K562 (cell line): ENCODE data around the gene FCHSD1. TPM values are rescaled to one million over a fixed set of nuclear protein-coding genes. Genes with fewer than 3 reads are reported as not detected.

Experiments
- BCOR ChIP-seq: fragments of 450-650 bp; IDR thresholded peaks from 2 replicates; pipeline ENCODE4 v1.6.1; 2016
- POLR2G ChIP-seq: fragments of 200-400 bp; formaldehyde crosslinking; IDR thresholded peaks from 2 replicates; pipeline ENCODE4 v1.6.1; 2017; ENCODE audit warnings: low read depth, mild to moderate bottlenecking, antibody characterized with exemption, low read length, moderate library complexity
- RB1 ChIP-seq: fragments of 450-650 bp; IDR thresholded peaks from 2 replicates; pipeline ENCODE4 v1.6.1; 2017; ENCODE audit warnings: low read depth, mild to moderate bottlenecking
- RCOR1 ChIP-seq, 2 experiments: IDR thresholded peaks; 2 replicates each; pipeline ENCODE4 v1.6.1; 2012; ENCODE audit warnings: low read depth in 2 of 2, low read length in 2 of 2, borderline replicate concordance in 1 of 2, improper control_type of control experiment in 1 of 2
- SP1 ChIP-seq: sonication (generic); formaldehyde crosslinking; IDR thresholded peaks from 2 replicates; pipeline ENCODE4 v1.8.1; 2022; ENCODE audit warnings: mild to moderate bottlenecking, missing genetic modification reagents
- polyA plus RNA-seq, 8 experiments: library from polyadenylated mRNA; depleted of rRNA in 4 of 8; stranded (reverse) in 5 of 8; unstranded in 3 of 8; fragments of >200 nt; fragmentation: Nextera tagmentation in 2 of 8; fragmentation: Illumina TruSeq in 1 of 8; extraction: Ambion mirVana in 2 of 8; extraction: Trizol in 1 of 8; gene quantifications; 2 replicates each; pipeline versions ENCODE4 v1.2.1 to v1.2.3, GENCODE V29; 2011 to 2014; ENCODE audit warnings: inconsistent platforms in 1 of 8, missing spikeins in 1 of 8
- total RNA-seq, 7 experiments: library from RNA; depleted of rRNA in 6 of 7; stranded (reverse); fragments of >200 nt in 6 of 7; fragmentation: Illumina TruSeq in 2 of 7; extraction: Trizol in 2 of 7; gene quantifications; 2 replicates each; pipeline versions ENCODE4 v1.2.1 to v1.2.3, GENCODE V29; 2011 to 2021; ENCODE audit warnings: low replicate concordance in 1 of 7
- TF ChIP-seq, protein P1 (sequence below): sonication (generic); formaldehyde crosslinking; IDR thresholded peaks from 2 replicates; pipeline ENCODE4 v1.8.1; 2023; ENCODE audit warnings: missing genetic modification reagents, mild to moderate bottlenecking, borderline replicate concordance
- TF ChIP-seq, protein P2 (sequence below), 2 experiments: fragments of 150-350 bp in 1 of 2; IDR thresholded peaks; 2 replicates each; pipeline ENCODE4 v1.6.1; 2012 to 2016; ENCODE audit warnings: low read depth in 2 of 2, low read length in 2 of 2, mild to moderate bottlenecking in 1 of 2, moderate library complexity in 1 of 2
- TF ChIP-seq, protein P3 (sequence below): sonication (generic); formaldehyde crosslinking; IDR thresholded peaks from 2 replicates; pipeline ENCODE4 v1.9.0; 2022; ENCODE audit warnings: mild to moderate bottlenecking, missing genetic modification reagents

Gene FCHSD1
- total and polyA plus RNA-seq, 9 of the 15 experiments (the other 6 are each of a cell fraction or from before 2014, with no cell fraction given) = 0.35 to 37.5 (median 13.6) TPM

DNA sequence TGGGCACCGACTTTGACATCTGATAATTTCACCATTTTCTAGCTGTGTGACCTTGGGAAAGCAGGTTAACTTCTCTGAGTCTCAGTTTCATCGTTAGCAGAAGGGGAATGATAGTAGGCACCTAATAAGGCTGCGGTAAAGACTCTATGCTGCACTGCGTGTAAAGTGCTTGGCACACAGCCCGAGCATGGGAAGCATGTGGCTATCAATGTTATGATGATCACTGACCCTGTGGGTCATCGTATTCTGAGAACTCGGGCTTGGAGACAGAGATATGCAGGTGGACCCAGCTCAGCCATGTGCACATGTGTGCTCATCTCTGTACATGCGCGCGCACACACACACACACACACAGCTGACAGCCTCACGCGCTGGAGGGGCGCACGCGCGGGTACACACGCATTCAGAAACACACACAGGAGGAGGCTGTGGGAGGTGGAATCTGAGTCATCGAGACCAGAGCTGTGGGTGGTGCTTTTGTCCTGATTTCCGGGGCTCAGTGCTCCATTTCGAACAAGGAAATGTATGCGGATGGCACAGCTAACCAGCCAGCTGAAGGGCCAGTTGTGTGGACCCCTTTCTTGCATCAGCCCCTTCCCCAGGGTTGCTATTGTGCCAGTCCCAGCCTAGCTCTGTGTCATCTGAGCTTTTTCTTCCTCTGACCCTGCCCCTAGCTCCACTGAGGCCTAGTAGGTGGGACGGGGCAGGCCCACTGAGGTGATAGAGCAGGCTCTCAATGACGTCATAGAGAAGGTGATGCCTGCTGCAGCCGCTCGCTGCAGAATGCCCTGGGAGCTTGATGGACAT lies 41.9 kb upstream of the FCHSD1 start (continued):
- TF ChIP-seq, protein P1, sequence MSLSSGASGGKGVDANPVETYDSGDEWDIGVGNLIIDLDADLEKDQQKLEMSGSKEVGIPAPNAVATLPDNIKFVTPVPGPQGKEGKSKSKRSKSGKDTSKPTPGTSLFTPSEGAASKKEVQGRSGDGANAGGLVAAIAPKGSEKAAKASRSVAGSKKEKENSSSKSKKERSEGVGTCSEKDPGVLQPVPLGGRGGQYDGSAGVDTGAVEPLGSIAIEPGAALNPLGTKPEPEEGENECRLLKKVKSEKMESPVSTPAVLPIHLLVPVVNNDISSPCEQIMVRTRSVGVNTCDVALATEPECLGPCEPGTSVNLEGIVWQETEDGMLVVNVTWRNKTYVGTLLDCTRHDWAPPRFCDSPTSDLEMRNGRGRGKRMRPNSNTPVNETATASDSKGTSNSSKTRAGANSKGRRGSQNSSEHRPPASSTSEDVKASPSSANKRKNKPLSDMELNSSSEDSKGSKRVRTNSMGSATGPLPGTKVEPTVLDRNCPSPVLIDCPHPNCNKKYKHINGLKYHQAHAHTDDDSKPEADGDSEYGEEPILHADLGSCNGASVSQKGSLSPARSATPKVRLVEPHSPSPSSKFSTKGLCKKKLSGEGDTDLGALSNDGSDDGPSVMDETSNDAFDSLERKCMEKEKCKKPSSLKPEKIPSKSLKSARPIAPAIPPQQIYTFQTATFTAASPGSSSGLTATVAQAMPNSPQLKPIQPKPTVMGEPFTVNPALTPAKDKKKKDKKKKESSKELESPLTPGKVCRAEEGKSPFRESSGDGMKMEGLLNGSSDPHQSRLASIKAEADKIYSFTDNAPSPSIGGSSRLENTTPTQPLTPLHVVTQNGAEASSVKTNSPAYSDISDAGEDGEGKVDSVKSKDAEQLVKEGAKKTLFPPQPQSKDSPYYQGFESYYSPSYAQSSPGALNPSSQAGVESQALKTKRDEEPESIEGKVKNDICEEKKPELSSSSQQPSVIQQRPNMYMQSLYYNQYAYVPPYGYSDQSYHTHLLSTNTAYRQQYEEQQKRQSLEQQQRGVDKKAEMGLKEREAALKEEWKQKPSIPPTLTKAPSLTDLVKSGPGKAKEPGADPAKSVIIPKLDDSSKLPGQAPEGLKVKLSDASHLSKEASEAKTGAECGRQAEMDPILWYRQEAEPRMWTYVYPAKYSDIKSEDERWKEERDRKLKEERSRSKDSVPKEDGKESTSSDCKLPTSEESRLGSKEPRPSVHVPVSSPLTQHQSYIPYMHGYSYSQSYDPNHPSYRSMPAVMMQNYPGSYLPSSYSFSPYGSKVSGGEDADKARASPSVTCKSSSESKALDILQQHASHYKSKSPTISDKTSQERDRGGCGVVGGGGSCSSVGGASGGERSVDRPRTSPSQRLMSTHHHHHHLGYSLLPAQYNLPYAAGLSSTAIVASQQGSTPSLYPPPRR = 0 out of 2 replicates have a peak, but pooled peaks have one; percentile 64
- TF ChIP-seq, protein P2, sequence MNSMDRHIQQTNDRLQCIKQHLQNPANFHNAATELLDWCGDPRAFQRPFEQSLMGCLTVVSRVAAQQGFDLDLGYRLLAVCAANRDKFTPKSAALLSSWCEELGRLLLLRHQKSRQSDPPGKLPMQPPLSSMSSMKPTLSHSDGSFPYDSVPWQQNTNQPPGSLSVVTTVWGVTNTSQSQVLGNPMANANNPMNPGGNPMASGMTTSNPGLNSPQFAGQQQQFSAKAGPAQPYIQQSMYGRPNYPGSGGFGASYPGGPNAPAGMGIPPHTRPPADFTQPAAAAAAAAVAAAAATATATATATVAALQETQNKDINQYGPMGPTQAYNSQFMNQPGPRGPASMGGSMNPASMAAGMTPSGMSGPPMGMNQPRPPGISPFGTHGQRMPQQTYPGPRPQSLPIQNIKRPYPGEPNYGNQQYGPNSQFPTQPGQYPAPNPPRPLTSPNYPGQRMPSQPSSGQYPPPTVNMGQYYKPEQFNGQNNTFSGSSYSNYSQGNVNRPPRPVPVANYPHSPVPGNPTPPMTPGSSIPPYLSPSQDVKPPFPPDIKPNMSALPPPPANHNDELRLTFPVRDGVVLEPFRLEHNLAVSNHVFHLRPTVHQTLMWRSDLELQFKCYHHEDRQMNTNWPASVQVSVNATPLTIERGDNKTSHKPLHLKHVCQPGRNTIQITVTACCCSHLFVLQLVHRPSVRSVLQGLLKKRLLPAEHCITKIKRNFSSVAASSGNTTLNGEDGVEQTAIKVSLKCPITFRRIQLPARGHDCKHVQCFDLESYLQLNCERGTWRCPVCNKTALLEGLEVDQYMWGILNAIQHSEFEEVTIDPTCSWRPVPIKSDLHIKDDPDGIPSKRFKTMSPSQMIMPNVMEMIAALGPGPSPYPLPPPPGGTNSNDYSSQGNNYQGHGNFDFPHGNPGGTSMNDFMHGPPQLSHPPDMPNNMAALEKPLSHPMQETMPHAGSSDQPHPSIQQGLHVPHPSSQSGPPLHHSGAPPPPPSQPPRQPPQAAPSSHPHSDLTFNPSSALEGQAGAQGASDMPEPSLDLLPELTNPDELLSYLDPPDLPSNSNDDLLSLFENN (IDR thresholded peaks at IDR 0.05; ENCODE audit: low read depth in 2 of 2, low read length in 2 of 2) = peak in 1 of 2 experiments; percentile 23; a peak in 1 of 4 replicates
- TF ChIP-seq, protein P3, sequence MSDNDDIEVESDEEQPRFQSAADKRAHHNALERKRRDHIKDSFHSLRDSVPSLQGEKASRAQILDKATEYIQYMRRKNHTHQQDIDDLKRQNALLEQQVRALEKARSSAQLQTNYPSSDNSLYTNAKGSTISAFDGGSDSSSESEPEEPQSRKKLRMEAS (CRISPR knock-in tag) = peak; percentile 99
- TF ChIP-seq SP1 (CRISPR knock-in tag) (0 out of 2 replicates have a peak, but pooled peaks have one; percentile 14), RB1 (peak; percentile 36; the same call in 1 of the 2 replicates), RCOR1 (IDR thresholded peaks at IDR 0.05; ENCODE audit: borderline replicate concordance in 1 of 2, low read depth in 2 of 2, low read length in 2 of 2) (peak in 1 of 2 experiments; percentile 44; a peak in 3 of 4 replicates), POLR2G (no peak), BCOR (peak; percentile 93)
